SK-N-MC (cell line): ENCODE results near the gene C1R.

Source experiments
- EZH2 ChIP-seq: fragments of 200-600 bp; sonication (generic); IDR thresholded peaks from one replicate; pipeline ENCODE4 v1.6.1; 2017; ENCODE audit warnings: antibody characterized with exemption
- POLR2AphosphoS5 ChIP-seq: IDR thresholded peaks from 2 replicates; pipeline ENCODE4 v1.6.1; 2012; ENCODE audit warnings: mild to moderate bottlenecking, low read depth, low read length, borderline replicate concordance

GRCh38 chr12:7101047-7101693 is 8.9 kb upstream of the C1R start:
- TF ChIP-seq POLR2AphosphoS5 (no peak), EZH2 (no peak)
